Measurements from ENCODE around the gene ACTL10.

DNA sequence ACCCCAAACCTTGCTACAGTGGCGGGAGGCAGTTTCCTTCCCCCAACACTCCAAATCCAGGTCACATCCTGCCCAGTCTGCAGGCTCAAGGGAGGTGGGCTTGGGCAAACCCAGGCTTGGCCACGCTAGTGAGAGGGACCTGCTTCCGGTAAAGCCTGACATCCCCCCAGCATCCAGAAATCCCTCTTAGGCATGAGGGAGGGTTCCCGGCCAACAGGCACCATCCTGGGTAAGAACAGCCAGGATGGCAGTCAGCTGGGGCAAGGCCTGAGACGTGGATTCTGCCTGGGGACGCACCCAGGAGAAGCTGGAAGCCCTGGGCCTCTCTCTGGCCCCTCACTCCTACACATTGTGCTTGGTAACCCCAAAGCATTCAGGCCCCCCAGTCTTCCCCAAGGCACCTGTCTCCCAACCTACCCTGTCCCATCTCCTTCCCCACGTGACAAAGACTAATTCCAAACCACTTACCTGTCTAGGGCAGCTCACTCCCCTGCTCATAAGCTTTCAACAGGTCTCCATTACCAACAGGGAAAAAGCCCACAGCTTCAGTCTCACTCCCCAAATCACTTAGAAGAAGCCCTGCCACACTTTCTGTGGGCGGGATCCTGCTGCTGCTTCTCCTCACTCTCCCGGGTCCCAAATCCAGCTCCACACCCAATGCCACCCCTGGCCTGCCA lies 2.5 kb upstream of the ACTL10 start:
- TF ChIP-seq, protein P1, sequence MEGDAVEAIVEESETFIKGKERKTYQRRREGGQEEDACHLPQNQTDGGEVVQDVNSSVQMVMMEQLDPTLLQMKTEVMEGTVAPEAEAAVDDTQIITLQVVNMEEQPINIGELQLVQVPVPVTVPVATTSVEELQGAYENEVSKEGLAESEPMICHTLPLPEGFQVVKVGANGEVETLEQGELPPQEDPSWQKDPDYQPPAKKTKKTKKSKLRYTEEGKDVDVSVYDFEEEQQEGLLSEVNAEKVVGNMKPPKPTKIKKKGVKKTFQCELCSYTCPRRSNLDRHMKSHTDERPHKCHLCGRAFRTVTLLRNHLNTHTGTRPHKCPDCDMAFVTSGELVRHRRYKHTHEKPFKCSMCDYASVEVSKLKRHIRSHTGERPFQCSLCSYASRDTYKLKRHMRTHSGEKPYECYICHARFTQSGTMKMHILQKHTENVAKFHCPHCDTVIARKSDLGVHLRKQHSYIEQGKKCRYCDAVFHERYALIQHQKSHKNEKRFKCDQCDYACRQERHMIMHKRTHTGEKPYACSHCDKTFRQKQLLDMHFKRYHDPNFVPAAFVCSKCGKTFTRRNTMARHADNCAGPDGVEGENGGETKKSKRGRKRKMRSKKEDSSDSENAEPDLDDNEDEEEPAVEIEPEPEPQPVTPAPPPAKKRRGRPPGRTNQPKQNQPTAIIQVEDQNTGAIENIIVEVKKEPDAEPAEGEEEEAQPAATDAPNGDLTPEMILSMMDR (conservative IDR thresholded peaks at IDR 0.05; ENCODE audit: low read length): no peak
- no peak for TF ChIP-seq EZH2phosphoT487 (IDR thresholded peaks at IDR 0.05; ENCODE audit: borderline replicate concordance, low read depth, low read length)
